Measurements from ENCODE around the gene FGF23.

DNA sequence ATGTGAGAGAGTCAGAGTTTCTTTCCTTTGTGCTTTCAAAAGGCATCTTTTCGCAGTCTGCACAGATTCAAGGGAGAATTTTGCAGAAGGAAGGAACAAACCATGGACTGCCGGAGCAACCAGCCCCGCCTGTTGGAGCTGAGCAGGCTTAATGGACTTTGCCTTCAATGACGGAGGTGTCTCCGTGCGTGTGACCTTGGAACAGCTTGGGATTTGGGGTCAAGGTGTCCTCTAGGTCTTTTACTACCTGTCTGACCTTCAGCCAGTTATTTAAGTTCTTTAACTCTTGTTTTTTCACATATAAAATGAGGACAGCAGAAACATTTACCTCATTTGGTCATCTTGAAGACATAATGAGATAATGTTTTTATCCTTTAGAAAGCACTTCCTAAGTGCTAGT lies 4.1 kb downstream of the FGF23 start:
- TF ChIP-seq RAD21 (IDR thresholded peaks at IDR 0.05; ENCODE audit: low read length), result no peak
- no peak for TF ChIP-seq CTCF (conservative IDR thresholded peaks at IDR 0.05; ENCODE audit: low read depth, low read length)
- TF ChIP-seq SMC3 (IDR thresholded peaks at IDR 0.05; ENCODE audit: low read depth, low read length), result no peak
- no peak for TF ChIP-seq CEBPB (IDR thresholded peaks at IDR 0.05; ENCODE audit: low read depth, low read length)
- no peak for TF ChIP-seq POLR2A (IDR thresholded peaks at IDR 0.05; ENCODE audit: low read depth, low read length)
- no peak for TF ChIP-seq MXI1 (IDR thresholded peaks at IDR 0.05; ENCODE audit: borderline replicate concordance, low read depth, low read length)
- no peak for TF ChIP-seq RFX5 (IDR thresholded peaks at IDR 0.05; ENCODE audit: low read depth, low read length)
- TF ChIP-seq MAZ (IDR thresholded peaks at IDR 0.05; ENCODE audit: borderline replicate concordance, low read depth, low read length), result no peak

Measured in IMR-90 (cell line).